Measurements from ENCODE around the gene ZBTB12.
"Not testable (repeated sequence)": the region's sequence is repeated elsewhere in the genome, so short reads cannot be mapped to it uniquely, and the experiment has no call there.

The ZBTB12 gene

DNA sequence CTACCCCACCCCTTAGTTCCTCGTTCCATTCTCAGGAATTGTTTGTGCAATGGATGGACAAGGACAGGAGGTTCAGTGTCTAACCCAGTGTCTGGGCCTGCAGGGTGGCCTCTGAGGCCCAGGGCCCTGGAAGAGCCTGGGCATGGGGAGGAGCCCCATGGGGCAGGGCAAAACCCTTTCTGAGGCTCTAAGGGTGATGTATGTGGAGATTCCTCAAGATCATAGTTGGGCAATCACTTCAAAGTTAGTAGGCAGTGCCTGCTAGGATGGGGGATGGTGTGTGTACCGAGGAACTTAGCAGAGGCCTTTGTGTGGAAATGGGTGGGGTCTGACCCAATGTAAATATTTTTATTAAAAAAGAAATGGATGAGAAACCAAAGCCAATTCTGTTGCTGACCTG is 18.9 kb upstream of the ZBTB12 start:
- DNase-seq (ENCODE audit: low spot score): no peak

DNA sequence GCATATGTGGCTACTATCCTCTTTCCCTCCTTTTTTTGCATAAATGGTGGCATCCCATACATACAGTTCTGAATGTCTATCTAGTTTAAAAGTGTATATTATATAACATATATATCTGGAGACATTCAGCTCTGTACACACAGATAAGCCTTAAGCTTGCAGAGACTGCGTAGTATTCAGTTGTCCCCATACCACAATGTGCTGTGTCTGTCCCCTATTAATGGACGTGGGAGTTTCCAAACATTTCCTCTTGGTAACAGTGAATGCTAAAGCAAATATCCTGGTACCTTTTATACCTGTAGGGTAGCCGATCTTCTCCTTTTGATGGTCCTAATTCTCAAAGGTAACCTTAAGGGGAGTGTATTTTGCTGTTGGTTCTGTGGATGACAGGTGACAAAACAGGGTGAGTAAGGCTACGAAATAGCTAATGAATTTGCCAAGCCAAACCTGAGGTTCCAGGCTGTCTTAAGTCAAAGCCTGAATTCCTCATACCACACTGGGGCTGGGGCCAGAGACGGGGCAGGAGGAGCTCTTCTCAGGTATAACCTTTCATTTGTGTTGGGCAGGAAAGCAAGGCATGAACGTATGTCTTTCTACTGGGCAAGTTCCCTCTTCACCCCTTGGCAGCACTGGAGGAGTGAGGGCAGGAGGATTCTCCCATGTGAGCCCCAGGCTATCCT is 17.9 kb upstream of the ZBTB12 start:
- DNase-seq (ENCODE audit: low spot score): no peak

DNA sequence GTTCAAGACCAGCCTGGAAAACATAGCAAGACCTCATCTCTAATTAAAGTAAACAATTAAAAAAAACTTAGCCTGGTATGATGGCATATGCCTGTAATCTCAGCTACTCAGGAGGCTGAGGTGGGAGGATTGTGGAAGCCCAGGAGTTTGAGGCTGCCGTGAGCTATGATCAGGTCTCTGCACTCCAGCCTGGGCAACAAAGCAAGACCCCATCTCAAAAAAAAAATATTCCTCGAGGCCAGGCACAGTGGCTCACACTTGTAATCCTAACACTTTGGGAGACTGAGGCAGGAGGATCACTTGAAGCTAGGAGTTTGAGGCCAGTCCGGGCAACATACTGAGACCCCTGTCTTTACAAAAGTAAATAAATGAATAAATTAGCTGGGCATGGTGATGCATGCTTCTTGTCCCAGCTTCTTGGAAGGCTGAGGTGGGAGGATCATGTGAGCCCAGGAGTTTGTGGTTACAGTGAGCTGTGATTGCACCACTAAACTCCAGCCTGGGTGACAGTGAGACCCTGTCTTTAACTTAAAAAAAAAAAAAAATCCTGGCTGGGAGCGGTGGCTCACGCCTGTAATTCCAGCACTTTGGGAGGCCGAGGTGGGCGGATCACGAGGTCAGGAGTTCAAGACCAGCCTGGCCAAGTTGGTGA is 16.3 kb upstream of the ZBTB12 start:
- DNase-seq (ENCODE audit: low spot score): no peak

DNA sequence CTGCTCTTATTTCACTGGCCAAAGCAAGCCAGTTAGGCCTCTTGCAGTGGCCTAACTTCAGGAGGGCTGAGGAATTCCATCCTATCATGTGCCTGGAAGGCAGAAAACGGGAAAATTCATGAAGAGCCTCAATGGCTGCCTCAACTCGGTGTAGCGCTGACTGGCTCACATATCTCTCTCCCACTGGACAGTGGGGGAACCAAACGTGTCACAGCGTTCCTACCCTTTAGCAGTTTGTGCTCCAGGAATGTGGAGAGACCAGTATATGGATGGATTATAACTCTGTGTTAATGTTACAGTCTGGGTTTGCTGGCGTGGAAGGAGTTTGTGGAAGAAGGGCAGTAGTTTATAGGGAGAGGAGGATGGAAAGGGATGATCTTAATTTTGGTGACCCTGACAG is 13.9 kb upstream of the ZBTB12 start:
- no peak for DNase-seq (ENCODE audit: low spot score)

DNA sequence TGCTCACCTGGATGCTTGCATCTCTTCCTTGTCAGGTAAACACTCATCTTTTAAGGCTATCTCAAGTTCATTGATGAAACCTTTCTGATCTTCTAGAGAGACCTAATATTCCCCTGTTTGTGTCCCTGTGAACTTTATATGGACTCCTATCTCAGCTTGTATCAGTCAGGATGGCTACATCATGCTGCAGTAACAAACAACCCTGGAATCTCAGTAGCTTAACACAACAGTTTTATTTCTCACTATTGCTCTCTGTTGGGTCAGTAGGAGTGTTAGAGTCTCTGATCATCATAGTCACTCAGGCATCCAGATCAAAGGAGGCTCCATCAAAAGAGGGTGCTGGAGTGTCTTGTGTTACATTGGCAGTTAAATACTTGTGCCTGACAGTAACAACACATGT is 13.5 kb upstream of the ZBTB12 start:
- no peak for DNase-seq (ENCODE audit: low spot score)

DNA sequence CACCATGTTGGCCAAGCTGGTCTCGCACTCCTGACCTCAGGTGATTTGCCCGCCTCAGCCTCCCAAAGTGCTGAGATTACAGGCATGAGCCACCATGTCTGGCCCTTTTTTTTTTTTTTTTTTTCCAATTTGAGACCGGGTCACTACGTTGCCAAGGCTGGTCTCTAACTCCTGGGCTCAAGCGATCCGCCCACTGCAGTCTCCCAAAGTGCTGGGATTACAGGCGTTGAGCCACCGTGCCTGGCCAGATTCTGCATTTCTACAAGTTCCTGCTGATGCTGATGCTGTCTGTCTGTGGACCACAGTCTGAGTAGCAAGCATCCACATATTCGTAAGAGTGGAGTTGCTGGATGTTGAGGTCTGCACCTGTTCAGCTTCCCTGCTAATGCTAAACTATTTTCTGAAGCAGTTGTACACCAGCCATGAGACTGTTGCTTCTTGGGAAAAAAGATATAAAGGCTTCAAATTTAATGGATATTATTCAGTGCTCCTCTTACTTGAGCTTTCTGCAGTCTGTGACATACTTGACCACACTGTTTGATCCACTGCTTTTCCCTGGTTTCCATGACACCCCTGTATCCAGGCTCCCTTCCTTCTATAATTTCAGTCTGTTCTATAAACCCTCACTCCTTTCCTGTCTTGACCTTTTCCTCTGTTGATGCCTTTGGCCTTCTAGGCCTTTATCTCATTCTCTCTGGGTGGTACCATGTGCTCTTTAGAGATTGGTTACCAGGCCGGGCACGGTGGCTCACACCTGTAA is 10.1 kb upstream of the ZBTB12 start:
- DNase-seq (ENCODE audit: low spot score): no peak

DNA sequence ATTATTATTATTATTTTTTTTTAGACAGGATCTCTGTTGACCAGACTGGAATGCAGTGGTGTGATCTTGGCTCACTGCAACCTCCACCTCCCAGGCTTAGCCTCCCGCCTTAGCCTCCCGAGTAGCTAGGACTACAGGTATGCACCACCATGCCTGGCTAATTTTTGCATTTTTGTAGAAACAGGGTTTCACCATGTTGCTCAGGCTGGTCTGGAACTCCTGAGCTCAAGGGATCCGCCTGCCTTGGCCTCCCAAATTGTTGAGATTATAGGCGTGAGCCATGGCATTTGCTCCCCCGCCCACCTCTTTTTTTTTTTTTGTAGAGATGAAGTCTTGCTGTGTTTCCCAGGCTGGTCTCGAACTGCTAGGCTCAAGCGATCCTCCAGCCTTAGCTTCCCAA is 7.4 kb upstream of the ZBTB12 start:
- not testable (repeated sequence) for DNase-seq (ENCODE audit: low spot score)

DNA sequence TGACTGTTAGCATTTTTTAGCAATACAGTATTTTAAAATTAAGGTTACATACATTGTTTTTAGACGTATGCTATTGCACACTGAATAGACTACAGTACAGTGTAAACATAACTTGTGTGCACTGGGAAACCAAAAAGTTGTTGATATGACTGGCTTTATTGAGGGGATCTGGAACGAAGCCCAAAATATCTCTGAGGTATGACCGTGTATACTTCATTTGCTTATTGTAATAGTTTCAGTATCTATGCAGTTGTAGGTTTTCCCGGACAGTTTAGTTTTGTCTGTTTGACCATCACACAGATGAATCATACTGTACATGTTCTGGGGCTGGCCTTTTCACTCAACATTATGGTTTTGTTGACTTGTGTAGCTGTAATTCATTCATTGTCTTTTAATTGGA is 6.9 kb upstream of the ZBTB12 start:
- no peak for DNase-seq (ENCODE audit: low spot score)

DNA sequence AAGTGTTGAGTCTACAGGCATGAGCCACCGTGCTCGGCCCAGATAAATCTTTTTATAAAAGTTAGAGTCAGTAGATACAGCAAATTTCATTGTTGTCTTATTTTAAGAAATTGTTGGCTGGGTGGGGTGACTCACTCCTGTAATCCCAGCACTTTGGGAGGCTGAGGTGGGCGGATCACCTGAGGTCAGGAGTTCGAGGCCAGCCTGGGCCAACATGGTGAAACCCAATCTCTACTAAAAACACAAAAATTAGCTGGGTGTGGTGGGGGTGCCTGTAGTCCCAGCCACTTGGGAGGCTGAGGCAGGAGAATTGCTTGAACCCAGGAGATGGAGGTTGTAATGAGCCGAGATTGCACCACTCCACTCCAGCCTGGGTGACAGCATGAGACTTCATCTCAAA is 6.4 kb upstream of the ZBTB12 start:
- DNase-seq (ENCODE audit: low spot score): not testable (repeated sequence)

DNA sequence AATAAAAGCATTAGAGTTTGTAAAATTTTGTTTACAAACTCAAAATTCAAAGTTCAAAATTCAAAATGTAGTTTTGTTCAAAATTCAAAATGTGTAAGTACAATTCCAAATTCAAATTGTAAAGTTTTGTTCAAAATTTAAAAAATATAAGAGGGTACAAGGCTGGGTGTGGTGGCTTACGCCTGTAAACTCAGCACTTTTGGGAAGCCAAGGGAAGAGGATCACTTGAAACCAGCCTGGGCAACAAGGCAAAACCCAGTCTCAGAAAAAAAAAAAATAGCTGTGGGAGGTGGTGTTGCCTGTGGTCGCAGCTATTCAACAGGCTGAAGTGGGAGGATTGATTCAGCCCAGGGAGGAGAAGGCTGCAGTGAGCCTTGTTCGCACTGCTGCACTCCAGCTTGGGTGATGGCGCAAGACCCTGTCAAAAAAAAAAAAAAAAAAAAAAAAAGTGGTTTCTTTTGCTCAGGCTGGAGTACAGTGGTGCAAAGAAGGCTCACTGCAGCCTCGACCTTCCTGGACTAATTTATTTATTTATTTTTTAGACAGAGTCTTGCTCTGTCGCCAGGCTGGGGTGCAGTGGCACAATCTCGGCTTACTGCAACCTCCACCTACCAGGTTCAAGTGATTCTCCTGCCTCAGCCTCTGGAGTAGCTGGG is 5.4 kb upstream of the ZBTB12 start:
- DNase-seq (ENCODE audit: low spot score): no peak

DNA sequence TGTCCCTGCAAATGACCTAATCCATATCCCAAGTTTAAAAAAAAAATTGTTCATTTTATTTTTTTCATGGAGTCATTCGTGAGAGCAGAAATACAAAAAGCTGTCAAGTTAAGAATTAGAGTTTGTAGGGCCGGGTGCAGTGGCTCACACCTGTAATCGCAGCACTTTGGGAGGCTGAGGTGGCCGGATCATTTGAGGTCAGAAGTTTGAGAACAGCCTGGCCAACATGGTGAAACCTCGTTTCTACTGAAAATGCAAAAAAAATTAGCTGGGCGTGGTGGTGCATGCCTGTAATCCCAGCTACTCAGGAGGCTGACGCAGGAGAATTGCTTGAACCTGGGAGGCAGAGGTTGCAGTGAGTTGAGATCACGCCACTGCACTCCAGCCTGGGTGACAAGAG is 4.8 kb upstream of the ZBTB12 start:
- not testable (repeated sequence) for DNase-seq (ENCODE audit: low spot score)

DNA sequence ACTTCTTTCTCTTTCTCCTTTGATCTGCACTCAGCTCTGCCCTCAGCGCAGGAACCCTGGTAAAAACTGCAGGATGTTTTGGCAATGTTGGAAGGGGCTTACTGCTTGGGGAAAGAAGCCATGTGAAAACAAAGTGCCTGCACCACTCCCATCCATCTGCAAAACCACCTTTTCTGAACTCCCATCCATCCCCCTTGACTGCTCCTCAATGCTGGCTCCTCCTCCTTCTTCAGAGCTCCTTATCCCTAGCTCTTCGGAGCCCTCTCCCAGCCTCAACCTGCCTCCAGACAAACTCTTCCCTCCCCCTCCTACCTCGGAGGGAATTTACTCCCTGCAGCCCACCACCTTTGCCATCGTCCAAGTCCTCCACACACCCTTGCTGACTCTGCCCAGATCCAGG is 4.2 kb upstream of the ZBTB12 start:
- DNase-seq (ENCODE audit: low spot score): peak; percentile 53

DNA sequence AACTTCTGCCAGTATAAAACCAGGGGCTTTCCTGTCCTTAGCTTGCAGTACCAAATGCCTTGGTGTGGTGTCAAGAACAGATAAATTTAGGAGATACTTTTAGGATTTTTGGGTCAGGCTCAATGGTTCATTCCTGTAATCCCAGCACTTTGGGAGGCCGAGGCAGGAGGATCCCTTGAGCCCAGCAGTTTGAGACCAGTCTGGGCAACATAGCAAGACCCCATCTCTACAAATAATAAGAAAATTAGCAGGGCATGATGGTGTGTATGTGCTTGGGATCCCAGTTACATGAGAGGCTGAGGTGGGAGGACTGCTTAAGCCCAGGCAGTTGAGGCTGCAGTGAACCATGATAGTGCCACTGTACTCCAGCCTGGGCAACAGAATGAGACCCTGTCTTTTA is 3.2 kb upstream of the ZBTB12 start:
- no peak for DNase-seq (ENCODE audit: low spot score)

DNA sequence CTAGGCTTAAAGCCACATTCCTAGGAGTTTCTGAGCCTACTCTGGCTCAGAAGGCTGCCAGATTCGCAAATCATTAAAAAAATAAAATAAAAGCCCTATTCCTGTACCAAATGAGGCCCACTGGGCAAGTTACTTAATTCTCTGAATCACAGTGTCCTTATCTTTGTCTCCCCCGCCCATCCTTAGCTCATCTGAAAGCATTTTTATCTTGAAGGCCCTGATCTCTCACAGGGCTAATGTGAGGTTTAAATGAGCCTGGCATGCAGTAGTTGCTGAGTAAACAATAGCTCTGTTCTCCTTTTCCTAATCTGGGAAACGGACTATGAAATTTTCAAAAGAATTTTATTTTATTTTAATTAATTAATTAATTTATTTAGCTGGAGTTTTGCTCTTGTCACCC is 2.1 kb upstream of the ZBTB12 start:
- DNase-seq (ENCODE audit: low spot score): no peak

DNA sequence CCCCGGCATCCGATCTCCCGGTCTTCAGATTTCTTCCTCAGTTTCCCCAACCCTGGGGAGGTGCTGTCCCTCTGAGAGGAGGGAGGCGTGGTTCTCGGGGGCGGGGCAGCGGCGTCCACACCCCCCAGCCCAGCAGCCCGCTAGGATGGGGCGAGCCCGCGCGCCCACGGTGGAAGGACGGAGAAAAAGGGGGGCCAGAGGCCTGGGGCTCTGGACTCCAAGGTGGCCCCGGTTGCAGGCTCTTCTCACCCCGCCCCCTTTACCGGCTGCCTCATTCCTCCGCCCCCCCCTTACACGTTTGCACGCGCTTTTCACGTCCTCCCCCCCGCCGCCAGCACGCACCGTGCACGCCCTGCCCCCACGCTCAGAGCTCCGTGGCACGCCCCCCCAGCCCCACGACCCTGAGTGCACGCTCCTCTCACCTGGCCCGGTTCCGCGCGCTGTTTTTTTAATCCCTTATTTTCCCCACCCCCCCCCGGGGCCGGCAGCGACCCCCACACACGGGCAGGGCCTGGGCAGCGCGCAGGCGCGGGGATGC is 402 bp downstream of the ZBTB12 start:
- DNase-seq (ENCODE audit: low spot score): peak; percentile 61

DNA sequence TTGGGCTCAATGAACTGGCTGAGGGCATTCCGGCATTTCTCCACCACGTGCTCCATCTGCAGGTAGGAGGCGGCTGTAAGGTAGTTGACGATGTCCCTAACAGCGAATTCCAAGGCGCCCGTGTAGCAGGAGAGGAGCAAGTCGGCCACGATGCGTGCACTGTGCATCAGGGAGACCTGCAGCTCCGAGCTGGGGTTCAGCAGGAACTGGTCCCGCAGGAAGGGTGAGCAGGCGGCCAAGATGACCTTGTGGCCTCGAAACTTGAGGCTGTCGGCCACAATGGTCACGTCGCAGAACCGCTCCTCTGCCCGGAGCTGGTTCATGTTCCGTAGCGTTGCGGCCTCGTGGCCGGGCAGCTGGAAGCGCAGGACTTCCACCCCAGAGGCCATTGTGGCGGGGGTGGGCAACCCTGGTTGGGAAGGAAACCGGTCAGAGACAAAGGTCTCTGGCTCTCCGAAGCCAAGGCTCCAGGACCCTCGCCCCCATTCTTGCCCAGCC is 920 bp downstream of the ZBTB12 start:
- no peak for DNase-seq (ENCODE audit: low spot score)

DNA sequence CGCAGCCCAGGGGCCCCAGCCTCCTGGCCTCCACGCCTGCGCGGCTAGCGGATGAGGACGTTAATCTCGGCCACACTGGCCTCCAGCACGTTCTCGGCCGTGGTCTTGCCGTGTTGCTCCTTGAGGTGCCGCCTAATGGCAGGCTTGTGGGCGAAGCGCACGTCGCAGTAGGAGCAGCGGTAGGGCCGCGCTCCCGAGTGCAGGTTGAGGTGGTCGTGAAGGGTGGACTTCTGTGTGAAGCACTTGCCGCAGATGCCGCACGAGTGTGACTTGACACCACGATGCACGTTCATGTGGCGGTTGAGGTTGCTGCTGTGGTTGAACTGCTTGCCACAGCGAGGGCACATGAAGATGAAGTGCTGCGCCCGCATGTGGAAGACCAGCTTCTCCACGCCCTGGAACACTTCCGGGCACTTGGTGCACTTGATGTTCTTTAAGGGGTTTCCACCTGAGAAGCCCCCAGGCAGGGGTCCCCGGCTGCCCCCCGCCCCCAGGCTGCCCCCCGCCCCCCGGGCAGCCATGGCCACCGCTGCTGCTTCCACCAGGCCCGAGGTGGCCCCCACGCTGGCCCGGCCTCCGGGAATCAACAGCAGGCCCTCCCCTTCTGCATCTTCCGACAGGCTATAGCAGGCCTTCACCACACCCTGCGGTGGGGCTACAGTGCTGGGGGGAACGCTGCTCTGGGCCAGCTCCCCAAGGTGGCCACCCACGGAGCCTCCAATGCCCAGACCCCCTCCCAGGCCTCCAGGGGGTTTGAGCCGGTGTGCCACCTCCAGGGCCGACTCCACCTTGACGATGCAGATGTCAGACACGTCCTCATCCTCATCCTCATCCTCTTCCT is 1.8 kb downstream of the ZBTB12 start:
- no peak for DNase-seq (ENCODE audit: low spot score)

DNA sequence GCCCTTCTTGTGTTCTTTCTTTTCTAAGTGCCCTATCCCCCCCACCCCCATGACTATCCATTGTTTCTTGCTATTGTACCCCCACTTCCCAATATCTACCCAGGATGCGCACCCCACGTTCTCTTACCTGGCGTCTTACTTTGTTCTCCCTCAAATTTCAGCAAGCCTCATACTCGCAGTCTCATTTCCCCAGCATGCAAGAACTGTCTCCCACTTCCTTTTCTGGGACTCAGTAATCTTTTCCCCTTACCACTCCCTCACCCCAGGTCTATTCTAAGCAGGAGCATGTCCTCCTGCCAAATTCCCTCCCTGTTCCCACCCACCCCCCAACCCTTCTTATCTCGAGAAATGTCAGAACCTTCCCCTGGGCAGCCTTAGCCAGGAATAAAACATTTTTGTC is 2.7 kb downstream of the ZBTB12 start:
- no peak for DNase-seq (ENCODE audit: low spot score)

DNA sequence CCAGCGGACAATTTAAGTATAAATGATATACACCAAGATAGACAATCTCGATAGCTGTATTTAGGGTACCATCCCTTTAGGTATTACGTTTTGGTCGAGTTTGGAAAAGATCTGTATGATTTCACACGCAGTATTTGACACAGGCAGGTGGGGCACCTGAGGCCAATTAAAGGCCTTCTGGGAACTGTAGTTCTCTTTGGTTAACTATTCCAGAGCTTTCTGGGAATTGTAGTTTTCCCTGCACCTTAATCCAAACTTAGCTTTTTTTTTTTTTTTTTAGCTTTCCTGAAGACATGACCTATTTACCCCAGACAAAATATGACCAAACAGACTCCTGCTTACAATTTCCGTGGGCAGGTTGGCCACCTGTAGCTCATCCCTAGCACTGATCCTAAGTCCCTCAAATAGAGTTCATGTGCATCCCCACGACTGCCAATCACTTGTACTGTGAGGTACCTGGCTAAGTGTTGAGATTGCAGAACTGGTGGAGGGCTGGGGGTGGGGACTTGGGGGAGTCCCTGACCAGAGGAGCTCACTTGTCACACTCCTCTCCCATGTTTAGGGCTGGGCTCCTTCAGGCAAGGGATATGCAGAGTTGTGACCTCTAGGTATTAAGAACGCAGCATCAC is 3.4 kb downstream of the ZBTB12 start:
- no peak for DNase-seq (ENCODE audit: low spot score)

DNA sequence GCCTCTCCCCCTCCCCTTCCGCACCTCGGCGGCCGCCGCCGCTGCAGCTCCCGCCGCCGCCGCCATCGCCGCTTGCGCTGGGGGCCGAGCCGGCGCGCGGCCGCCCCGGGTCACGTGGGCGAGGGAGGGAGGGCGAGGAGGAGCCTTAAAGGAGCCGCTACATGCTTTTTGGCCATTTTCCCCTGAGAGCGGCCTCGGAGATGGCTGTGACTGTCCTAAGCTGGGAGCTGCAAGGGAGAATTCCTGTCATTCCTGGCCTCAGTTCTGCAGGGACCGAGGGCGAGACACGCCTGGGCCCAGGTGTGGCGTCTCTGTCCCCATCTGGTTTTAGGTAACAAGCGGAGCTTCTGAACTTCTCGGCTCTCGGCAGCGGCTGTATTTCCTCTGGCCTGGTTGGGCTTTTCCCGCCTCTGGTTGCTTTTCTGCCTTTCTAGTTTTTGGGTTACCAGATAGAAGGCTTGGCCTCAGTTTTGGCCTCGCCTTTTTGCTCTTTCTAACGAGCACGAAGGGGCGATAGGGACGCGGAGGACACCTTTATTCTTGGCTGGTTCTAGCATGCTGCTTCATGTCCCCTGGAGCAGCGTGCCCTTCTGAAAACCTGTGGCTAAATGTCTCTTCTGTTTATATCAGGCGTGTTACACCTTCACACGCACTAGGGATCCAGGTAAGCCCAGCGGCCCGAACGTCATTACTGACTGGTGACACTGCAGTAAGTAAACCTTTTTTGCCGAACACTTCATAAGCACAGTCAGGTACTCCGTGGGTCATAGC is 4.1 kb downstream of the ZBTB12 start, which contains the start of gene EHMT2:
Gene EHMT2, minus strand, starts transcription at position 87 of the 771 bp plus-strand sequence. Its CDS starts 21 bp downstream, at position 66.
- DNase-seq (ENCODE audit: low spot score): peak; percentile 89

Measured in ecto neural progenitor cell (in vitro differentiated cells).